MM.1S (cell line): ENCODE results near the gene REPS1.

Source experiments
- DNase-seq: peaks from one replicate; pipeline ENCODE4 v3.0.0-alpha.2; 2015
- H2AFZ ChIP-seq: fragments of 300-600 bp; sonication (generic); 2 replicates; pipeline ENCODE4 v1.6.0; 2016; ENCODE audit warnings: antibody characterized with exemption, low read length
- H3F3A ChIP-seq: fragments of 300-600 bp; sonication (generic); 2 replicates; pipeline ENCODE4 v1.6.1; 2016; ENCODE audit warnings: mild to moderate bottlenecking, antibody characterized with exemption, low read length, moderate library complexity, mixed read lengths; ENCODE audit not compliant: insufficient read depth
- H3K27ac ChIP-seq: fragments of 300-600 bp; sonication (generic); 2 replicates; pipeline ENCODE4 v1.5.1; 2016; ENCODE audit warnings: mild to moderate bottlenecking, low read length
- H3K27me3 ChIP-seq: fragments of 300-600 bp; sonication (generic); replicated peaks from 2 replicates; pipeline ENCODE4 v1.6.0; 2016; ENCODE audit warnings: low read length; ENCODE audit not compliant: insufficient read depth
- H3K36me3 ChIP-seq: fragments of 300-600 bp; sonication (generic); replicated peaks from 2 replicates; pipeline ENCODE4 v1.6.1; 2016; ENCODE audit warnings: mild to moderate bottlenecking, low read length, mixed read lengths; ENCODE audit not compliant: insufficient read depth
- H3K4me1 ChIP-seq: fragments of 300-600 bp; sonication (generic); 2 replicates; pipeline ENCODE4 v1.6.1; 2016; ENCODE audit warnings: low read length, mixed read lengths
- H3K4me2 ChIP-seq: fragments of 300-600 bp; sonication (generic); 2 replicates; pipeline ENCODE4 v1.6.0; 2016; ENCODE audit warnings: low read depth, low read length
- H3K4me3 ChIP-seq: fragments of 300-600 bp; sonication (generic); 2 replicates; pipeline ENCODE4 v1.5.1; 2016; ENCODE audit warnings: low read length, mixed read lengths
- H3K79me2 ChIP-seq: fragments of 300-600 bp; sonication (generic); 2 replicates; pipeline ENCODE4 v1.6.1; 2016; ENCODE audit warnings: mixed run types, low read length, mixed read lengths
- H3K9ac ChIP-seq: fragments of 300-600 bp; sonication (generic); 2 replicates; pipeline ENCODE4 v1.6.1; 2016; ENCODE audit warnings: low read length, mixed read lengths
- H3K9me2 ChIP-seq: fragments of 300-600 bp; sonication (generic); replicated peaks from 2 replicates; pipeline ENCODE4 v1.6.1; 2016; ENCODE audit warnings: mild to moderate bottlenecking, low read length, mixed read lengths; ENCODE audit not compliant: insufficient read depth
- H3K9me3 ChIP-seq: fragments of 300-600 bp; sonication (generic); replicated peaks from 2 replicates; pipeline ENCODE4 v1.6.1; 2016; ENCODE audit warnings: mild to moderate bottlenecking, low read length, mixed read lengths; ENCODE audit not compliant: insufficient read depth
- H4K20me1 ChIP-seq: fragments of 300-600 bp; sonication (generic); 2 replicates; pipeline ENCODE4 v1.6.1; 2016; ENCODE audit warnings: mild to moderate bottlenecking, low read length, moderate library complexity, mixed read lengths; ENCODE audit not compliant: insufficient read depth
- CTCF ChIP-seq: fragments of 300-600 bp; sonication (generic); IDR thresholded peaks from 2 replicates; pipeline ENCODE4 v1.5.1; 2016; ENCODE audit warnings: antibody characterized with exemption, low read length, mixed read lengths
- EZH2 ChIP-seq: fragments of 300-600 bp; sonication (generic); optimal IDR thresholded peaks from 2 replicates; pipeline ENCODE3; 2017; ENCODE audit warnings: low read depth, mild to moderate bottlenecking, antibody characterized with exemption, low read length, mixed read lengths
- EZH2phosphoT487 ChIP-seq: fragments of 300-600 bp; sonication (generic); IDR thresholded peaks from 2 replicates; pipeline ENCODE4 v1.6.1; 2018; ENCODE audit warnings: antibody characterized with exemption, low read length

REPS1 gene

GRCh38 chr6:138896104-138896756 is 91.8 kb downstream of the REPS1 start:
- TF ChIP-seq EZH2phosphoT487 (no peak), EZH2 (no peak), CTCF (no peak)
- no peaks in the 10 kb centered on the region for H3K9me2 ChIP-seq
- no peak overlapping the region for H2AFZ ChIP-seq
- H4K20me1 ChIP-seq, result no peaks in the 10 kb centered on the region
- H3K4me3 ChIP-seq, result no peak overlapping the region
- no peaks in the 10 kb centered on the region for H3K4me1 ChIP-seq
- no peaks in the 10 kb centered on the region for H3K9me3 ChIP-seq
- H3K36me3 ChIP-seq, result no peaks in the 10 kb centered on the region
- H3F3A ChIP-seq, result no peaks in the 10 kb centered on the region
- H3K27me3 ChIP-seq, result no peaks in the 10 kb centered on the region
- no peak overlapping the region for H3K9ac ChIP-seq
- DNase-seq, result no peak
- no peak overlapping the region for H3K4me2 ChIP-seq
- no peak overlapping the region for H3K27ac ChIP-seq
- H3K79me2 ChIP-seq, result no peaks in the 10 kb centered on the region

GRCh38 chr6:138891255-138891986 is 96.6 kb downstream of the REPS1 start:
- Histone ChIP-seq H3F3A (no peaks in the 10 kb centered on the region), H3K27me3 (no peaks in the 10 kb centered on the region), H2AFZ (no peak overlapping the region), H3K4me2 (no peak overlapping the region), H3K79me2 (no peaks in the 10 kb centered on the region), H3K9me2 (no peaks in the 10 kb centered on the region), H3K9ac (no peak overlapping the region), H3K4me3 (no peak overlapping the region), H3K27ac (no peak overlapping the region), H3K4me1 (no peaks in the 10 kb centered on the region), H4K20me1 (no peaks in the 10 kb centered on the region), H3K36me3 (no peaks in the 10 kb centered on the region), H3K9me3 (no peaks in the 10 kb centered on the region)
- no peak for DNase-seq
- TF ChIP-seq EZH2 (no peak), CTCF (no peak), EZH2phosphoT487 (no peak)

GRCh38 chr6:138885156-138885819 is 102.8 kb downstream of the REPS1 start:
- H3K9ac ChIP-seq, result no peak overlapping the region
- no peak overlapping the region for H3K4me2 ChIP-seq
- H3K4me1 ChIP-seq, result no peaks in the 10 kb centered on the region
- H3K79me2 ChIP-seq, result no peaks in the 10 kb centered on the region
- no peaks in the 10 kb centered on the region for H3K9me2 ChIP-seq
- TF ChIP-seq EZH2 (no peak), CTCF (no peak), EZH2phosphoT487 (no peak)
- no peak for DNase-seq
- no peaks in the 10 kb centered on the region for H3K9me3 ChIP-seq
- no peaks in the 10 kb centered on the region for H3K36me3 ChIP-seq
- no peak overlapping the region for H3K27ac ChIP-seq
- H3K4me3 ChIP-seq, result no peak overlapping the region
- no peak overlapping the region for H2AFZ ChIP-seq
- no peaks in the 10 kb centered on the region for H3K27me3 ChIP-seq
- H4K20me1 ChIP-seq, result no peaks in the 10 kb centered on the region
- no peaks in the 10 kb centered on the region for H3F3A ChIP-seq
